ENCODE measurements around the gene HOXA6.

Gene HOXA6

GRCh38 chr7:27184337-27185012 lies 36.9 kb upstream of the HOXA6 start:
- Histone ChIP-seq H3K4me1 (ENCODE audit: insufficient read depth, low read length, severe bottlenecking) (peaks cover 16% of the 10 kb centered on the region), H2AFZ (ENCODE audit: low read length) (no peak overlapping the region), H4K20me1 (ENCODE audit: insufficient read depth, low read length) (no peaks in the 10 kb centered on the region), H3K36me3 (ENCODE audit: insufficient read depth, low read length) (no peaks in the 10 kb centered on the region), H3K9me3 (ENCODE audit: low read length) (no peaks in the 10 kb centered on the region), H3K9ac (ENCODE audit: low read length) (peak overlapping the region; percentile 5; the same call in 1 of the 2 replicates), H3K79me2 (ENCODE audit: insufficient read depth, low read length) (no peaks in the 10 kb centered on the region), H3K27me3 (ENCODE audit: insufficient read depth, low read length) (peaks cover 22% of the 10 kb centered on the region), H3K4me2 (ENCODE audit: low read length) (peak overlapping the region; percentile 57), H3K27ac (ENCODE audit: low read depth, low read length, poor library complexity, severe bottlenecking) (no peak overlapping the region), H3F3A (ENCODE audit: insufficient read depth, low read length) (no peaks in the 10 kb centered on the region), H3K4me3 (ENCODE audit: low read depth, low read length, poor library complexity, severe bottlenecking) (peak overlapping the region; percentile 54), H3K9me2 (ENCODE audit: low read depth, low read length) (no peaks in the 10 kb centered on the region)
- no peak for TF ChIP-seq EZH2 (IDR thresholded peaks at IDR 0.05; ENCODE audit: borderline replicate concordance, low read length)
- no peak for TF ChIP-seq CTCF (IDR thresholded peaks at IDR 0.05; ENCODE audit: low read length)

GRCh38 chr7:27183682-27184336 lies 36.2 kb upstream of the HOXA6 start:
- no peaks in the 10 kb centered on the region for H3K79me2 ChIP-seq (ENCODE audit: insufficient read depth, low read length)

More at GRCh38 chr7:27183682-27184336, 36.2 kb upstream of the HOXA6 start:
- Histone ChIP-seq H4K20me1 (ENCODE audit: insufficient read depth, low read length) (no peaks in the 10 kb centered on the region), H3K36me3 (ENCODE audit: insufficient read depth, low read length) (no peaks in the 10 kb centered on the region), H3K9me2 (ENCODE audit: low read depth, low read length) (no peaks in the 10 kb centered on the region), H3K9ac (ENCODE audit: low read length) (peak overlapping the region; percentile 5; the same call in 1 of the 2 replicates), H3F3A (ENCODE audit: insufficient read depth, low read length) (no peaks in the 10 kb centered on the region), H2AFZ (ENCODE audit: low read length) (no peak overlapping the region), H3K4me1 (ENCODE audit: insufficient read depth, low read length, severe bottlenecking) (peaks cover 16% of the 10 kb centered on the region), H3K9me3 (ENCODE audit: low read length) (no peaks in the 10 kb centered on the region), H3K27me3 (ENCODE audit: insufficient read depth, low read length) (peaks cover 22% of the 10 kb centered on the region), H3K27ac (ENCODE audit: low read depth, low read length, poor library complexity, severe bottlenecking) (no peak overlapping the region), H3K4me3 (ENCODE audit: low read depth, low read length, poor library complexity, severe bottlenecking) (peak overlapping the region; percentile 54), H3K4me2 (ENCODE audit: low read length) (peak overlapping the region; percentile 57)
- no peak for TF ChIP-seq CTCF (IDR thresholded peaks at IDR 0.05; ENCODE audit: low read length)
- TF ChIP-seq EZH2 (IDR thresholded peaks at IDR 0.05; ENCODE audit: borderline replicate concordance, low read length): no peak
